Stimulated activated CD8-positive, alpha-beta memory T cell treated with anti-CD3 and anti-CD28 coated beads, Interleukin-7, amount 100 ng/mL, for 48 hours (primary cell): ENCODE measurements around the gene ACOT6.
"Not testable (repeated sequence)": the region's sequence is repeated elsewhere in the genome, so short reads cannot be mapped to it uniquely, and the experiment has no call there.

Source experiments
- DNase-seq, 2 donors: peaks; one replicate each; pipeline ENCODE4 v3.0.0-alpha.2; 2020; ENCODE audit warnings: low read depth in 1 of 2; ENCODE audit errors: extremely low read depth in 1 of 2

The ACOT6 gene

DNA sequence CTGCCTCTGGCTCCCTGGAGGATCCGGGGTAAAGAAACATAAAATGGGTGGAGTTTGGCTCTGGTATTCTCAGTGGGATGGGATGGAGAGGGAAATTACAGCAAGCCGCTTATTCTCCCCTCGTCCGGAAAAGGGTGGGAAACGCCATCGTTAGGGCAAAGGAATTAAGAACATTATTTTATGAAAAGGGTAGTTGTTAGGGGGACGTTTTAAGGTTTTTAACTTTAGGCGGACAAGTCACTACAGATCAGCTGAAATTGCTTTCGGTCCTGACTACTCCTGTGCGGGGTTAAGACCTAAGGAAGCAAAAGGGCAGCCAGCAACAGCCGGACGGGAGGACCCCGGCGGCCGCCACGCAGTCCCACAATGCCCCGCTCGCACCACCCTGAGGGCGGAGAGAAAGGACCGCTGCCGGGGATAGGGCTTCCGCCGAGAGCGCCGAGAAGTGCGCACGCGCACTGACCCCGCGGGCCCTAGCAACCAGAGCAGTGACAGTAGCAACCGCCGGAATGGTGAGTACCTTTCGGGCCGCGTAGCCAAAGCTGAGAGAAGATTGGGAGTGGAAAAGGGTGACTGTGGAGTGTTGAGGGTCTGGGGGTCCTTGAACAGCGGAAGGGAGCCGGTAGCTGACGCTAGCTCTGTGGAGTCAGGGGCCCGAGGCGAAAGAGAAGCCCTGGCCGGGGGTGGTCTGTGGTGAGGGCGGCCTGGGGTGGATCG lies 32.4 kb downstream of the ACOT6 start, which contains the start of gene DNAL1:
Gene DNAL1 (plus strand): TSS at position 456 of the 717 bp plus-strand sequence. CDS start 54 bp downstream, at position 510.
- DNase-seq = peak; percentile 83 to 87

DNA sequence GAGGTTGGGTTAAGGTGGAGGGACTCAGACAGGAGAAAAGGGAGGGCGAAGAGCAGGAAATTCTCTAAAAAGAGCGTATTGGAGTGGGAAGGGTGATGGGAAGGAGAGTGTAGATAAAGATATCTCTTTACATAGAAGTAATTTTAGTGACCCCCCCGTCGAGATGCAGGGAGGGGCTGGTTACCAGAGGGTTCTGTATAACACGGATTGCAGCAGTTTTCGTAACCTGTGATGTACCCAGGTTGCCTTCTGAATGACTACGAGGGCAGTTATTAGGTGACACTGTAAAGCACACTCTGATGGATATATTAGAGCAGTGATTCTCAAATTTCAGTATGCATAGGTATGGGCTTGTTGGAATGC lies 32.9 kb downstream of the ACOT6 start:
- no peak for DNase-seq

DNA sequence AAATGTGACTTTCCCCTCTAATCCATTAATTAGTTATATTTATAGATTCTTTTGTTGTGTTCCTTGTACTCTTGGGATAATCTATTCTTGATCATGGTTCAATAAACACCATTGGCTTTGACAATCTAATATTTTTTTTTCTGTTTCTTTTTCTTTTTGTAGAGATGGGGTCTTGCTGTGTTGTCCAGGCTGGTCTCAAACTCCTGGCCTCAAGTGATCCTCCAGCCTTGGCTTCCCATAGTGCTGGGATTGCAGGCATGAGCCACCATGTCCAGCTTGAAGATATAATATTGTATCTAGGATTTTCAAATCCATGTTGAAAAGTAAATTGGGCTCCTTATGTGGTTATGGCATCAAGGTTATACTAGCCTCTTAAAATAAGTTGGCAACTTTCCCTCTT lies 38.7 kb downstream of the ACOT6 start:
- no peak for DNase-seq

DNA sequence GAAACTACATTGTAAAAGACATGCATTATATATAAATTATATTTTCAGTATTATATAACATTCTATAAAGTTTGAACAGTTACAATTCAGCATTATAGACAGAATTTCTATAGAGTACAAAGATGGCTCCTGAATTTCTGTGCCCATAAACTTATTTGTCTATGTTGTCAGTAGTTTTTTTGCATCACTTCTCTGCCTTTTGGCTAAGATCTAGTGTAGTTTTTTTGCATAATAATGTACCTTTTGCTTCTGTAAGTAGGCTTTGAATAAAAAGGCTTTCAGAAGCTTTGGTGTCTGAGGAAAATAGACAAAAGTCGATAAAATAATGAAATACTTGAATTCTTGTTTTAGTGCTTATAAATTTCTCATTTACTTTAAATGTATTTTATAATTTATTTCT lies 43.5 kb downstream of the ACOT6 start:
- DNase-seq = no peak

DNA sequence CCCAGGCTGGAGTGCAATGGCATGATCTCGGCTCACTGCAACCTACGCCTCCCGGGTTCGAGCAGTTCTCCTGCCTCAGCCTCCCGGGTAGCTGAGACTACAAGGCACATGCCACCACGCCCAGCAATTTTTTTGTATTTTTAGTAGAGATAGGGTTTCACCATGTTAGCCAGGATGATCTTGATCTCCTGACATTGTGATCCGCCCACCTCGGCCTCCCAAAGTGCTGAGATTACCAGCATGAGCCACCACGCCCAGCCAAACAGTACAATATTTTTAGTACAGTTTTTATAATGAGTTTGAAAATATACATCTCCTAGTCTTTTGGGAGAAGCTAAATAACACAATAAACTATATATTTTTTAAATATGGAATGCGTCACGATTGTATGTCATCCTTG lies 46.9 kb downstream of the ACOT6 start:
- not testable (repeated sequence) for DNase-seq

DNA sequence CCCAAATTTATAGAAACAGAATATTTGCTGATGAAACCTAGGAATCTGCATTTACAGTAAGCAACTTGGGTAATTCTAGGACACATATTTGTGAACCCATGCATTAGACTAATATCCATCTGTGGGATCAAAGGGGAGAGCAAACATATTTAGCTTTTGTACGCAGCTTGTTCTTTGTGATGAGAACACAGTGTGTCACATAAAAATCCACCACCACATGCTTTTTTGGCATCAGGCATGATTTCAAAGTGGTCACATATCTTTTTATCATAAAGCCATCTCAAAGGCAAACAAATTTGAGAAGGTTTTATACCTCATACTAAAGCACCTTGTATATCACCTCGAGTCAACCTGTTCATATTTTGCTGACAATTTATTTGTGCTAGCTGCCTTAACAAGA lies 48.2 kb downstream of the ACOT6 start:
- DNase-seq = no peak

DNA sequence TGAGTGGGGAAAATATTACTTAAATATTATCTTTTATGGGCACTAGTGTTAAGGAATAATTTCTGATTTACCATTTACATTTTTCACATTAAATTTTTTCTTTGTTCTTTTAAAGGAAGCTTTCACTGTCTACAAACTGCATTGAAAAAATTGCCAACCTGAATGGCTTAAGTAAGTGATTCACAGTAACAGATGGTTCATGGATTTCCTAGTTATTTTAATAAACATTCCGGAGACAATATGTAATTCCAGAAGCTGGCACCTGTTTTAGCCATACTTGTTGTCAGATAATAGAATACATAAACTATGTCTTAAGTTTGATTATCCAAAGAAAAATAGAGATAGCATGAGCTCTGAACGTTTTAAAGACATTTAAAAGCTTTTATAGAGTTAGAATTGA lies 49.6 kb downstream of the ACOT6 start:
- no peak for DNase-seq

DNA sequence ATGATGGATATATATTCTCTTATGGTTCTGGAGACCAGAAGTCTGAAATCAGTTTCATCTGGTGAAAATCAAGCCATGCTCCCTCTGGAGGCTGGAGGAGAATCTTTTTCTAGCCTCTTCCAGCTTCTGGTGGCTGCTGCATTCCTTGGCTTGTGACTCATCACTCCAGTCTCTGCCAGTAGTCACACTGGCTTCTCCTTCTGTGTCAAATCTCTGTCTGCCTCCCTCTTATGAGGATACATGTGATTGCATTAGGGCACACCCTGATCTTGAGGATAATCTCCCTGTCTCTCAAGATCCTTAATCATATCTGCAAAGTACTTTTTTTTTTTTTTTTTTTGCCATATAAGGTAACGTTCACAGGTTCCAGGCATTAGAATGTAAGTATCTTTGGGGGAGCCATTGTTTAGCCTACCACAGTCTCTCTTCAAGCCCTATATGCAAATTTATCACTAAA lies 50.2 kb downstream of the ACOT6 start:
- DNase-seq = no peak

DNA sequence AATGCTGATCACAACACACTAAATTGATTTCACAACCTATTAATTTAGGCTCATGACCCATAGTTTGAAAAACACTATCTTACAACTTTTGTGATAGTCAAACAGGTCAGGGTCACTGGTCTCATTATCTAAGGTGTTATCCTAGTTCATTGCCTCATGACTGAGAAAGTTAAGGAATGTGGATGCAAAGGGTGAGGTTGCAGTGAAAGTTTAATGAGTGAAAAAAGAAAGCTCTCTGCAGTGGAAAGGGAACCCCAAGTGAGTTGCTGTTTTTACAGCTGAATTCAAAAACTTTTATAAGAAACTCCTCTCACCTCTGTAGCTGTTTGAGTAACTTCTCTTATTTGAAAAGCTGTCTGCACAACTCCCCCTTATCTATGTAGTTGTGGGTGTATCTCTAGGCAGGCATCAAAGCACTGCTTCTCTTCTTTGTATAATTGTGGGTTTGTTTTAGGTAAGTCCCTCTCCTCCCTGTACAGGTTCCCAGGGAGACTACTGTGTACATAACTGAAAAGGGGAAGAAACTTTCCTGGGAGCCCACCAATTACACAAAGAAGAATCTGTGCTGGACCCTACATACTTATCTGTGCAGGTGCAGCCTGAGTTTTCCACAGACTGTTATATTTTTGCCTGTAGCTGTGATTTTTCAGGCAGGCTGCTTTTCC lies 51.4 kb downstream of the ACOT6 start:
- no peak for DNase-seq

DNA sequence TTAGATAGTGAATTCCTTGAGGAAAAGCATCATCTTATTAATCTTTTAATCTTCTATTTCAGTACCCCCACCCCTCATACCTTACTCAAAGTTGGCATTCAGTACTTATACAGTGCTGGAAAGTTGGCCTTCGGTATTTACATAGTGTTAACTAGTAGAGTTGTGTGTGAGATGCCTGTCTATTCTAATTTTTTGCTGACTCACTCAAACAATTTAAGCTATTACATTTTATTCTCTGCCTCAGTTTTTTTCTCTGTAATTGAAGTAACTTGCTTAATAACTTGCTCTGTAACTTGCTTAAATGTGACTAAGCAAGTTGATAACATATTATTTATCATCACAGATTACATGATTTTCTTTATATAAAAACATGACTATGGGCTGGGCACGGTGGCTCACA lies 52.8 kb downstream of the ACOT6 start:
- no peak for DNase-seq

DNA sequence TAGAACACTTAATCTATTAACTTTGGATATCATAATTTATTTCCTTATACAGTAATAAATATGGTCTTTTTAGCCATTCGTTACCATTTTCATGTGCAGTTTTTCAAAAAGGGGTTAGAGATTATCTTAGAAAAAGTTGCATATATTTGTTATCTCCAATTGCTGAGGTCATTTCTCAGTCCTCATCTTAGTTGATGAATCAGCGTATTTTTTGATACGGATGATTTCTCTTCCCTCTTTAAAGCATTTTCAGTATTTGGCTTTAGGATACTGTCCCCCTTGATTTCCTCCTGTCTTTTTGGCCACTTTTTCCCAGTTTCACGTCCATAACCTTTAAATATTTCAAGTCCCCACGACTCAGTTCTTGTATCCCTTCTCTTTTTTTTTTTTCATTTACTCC lies 54.3 kb downstream of the ACOT6 start:
- DNase-seq = no peak

DNA sequence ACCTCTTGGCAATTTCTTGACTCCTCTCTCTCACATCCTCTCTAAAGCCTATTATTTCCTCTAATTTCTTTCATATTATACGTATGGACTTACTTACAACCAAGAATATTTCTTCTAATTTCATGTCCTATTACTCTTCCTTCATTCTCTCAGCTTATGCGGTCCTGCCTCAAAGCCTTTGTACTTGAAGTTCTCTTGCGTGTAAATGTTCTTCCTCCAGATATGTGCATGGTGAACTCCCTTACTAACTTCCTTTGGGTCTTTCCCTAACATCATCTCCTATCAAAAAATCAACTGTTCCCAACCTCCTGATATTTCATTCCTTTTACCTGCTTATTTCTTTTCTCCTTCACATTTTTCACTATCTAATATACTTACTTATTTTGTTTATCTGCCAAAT lies 55.5 kb downstream of the ACOT6 start:
- DNase-seq = no peak
